Retina (tissue), 1 donor: Measurements from ENCODE around the gene PLA2G12A.

Source experiments
- DNase-seq: peaks from one replicate; pipeline ENCODE4 v3.0.0-alpha.2; 2016

The PLA2G12A gene

DNA sequence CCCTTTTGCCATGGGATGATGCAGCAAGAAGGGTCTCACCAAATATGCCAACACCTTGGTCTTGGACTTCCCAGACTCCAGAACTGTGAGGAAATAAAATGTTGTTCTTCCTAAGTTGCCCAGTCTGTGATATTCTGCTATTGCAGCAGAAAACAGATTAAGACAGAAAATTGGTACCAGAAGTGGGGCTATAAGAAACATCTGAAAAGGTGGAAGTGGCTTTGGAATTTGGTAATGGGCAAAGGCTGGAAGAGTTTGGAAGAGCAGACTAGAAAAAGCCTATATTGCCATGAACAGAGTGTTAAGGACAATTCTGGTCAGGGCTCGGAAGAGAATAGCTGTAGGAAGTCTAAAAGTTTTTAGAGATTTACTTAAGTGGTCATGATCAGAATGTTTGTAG lies 54.0 kb downstream of the PLA2G12A start:
- no peak for DNase-seq

DNA sequence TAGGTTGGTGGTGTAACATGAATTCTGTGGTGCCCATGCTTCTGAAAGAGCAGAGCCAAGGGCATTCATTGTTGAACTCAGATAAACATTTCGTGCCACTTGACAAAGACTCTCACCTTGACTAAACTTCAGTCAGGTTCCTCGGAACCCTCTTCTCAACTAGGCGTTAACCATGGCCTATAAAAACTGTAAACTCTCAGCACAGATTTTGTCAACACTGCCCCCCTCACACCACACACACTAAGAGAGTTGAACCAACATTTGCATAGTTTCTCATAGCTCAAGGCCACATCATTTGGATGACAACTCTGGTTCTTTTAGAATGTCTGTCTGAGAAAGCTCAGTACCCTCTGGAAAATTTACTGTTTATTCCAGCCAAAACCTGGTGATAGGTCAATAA lies 54.7 kb downstream of the PLA2G12A start:
- no peak for DNase-seq

DNA sequence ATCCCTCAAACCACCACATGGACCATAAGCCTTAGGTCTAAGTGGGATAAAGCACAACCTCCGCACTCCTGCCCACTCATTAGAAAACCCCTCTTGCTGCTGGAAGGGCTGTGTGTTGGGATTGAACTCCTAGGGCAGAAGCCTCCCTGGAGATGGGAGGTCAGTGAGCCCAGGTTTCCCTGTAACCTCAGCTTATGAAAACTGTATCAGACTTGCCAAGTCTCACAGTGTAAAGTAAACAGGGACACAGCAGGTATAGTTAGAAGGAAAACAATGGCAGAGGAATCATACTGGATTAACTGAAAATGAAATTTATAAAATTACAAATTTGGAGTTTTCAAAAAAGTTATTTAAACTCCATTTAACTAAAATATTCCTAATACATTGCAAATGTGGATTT lies 56.6 kb downstream of the PLA2G12A start:
- DNase-seq = no peak

DNA sequence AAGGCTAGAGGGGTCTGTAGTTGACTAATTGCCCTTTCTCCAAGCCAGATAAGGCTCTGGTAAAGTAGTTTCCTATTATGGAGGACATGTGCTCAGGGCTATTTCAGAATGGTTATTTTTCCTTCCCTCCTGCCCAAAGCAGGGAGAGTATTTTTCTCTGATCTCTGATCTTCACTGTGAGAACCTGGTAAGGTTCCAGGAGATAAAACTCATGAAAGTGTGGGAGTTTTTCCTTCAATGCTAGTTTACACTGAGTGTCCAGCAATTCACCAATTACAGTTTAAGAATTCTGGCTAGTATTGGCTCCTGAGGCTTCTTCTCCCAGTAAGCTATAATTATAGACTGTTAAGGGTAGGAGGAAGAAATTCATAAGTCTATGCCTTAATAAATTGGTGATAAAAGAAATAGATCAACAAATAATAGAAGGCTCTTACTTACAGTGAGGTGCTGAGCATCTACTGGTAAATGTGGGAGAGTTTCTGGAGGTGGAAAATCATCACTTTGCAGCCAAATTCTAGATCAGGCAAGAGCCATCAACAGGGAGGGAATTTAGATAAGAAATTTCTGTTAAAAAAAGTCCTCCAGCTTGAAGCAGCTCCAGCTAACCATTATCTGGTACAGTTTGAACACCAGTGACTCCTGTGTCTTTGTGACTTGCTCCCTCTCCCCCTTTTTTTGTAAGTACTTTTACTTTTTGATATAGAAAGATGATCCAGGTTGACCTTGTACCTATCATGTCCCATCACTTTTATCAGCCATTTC lies 57.5 kb downstream of the PLA2G12A start:
- DNase-seq = no peak

DNA sequence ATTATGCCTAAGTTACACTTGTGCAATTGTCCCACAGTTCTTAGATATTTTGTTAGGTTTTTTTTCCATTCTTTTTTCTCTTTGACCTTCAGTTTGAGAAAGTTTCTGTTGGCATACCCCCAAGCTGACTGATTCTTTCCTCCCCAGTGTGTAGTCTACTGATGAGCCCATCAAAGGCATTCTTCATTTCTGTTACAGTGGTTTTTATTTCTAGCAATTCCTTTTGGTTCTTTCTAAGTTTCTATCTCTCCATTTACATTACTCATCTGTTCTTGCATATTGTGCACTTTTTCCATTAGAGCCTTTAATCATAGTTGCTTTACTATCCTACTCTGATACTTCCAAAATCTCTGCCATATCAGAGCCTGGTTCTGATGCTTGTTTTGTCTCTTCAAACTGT lies 58.5 kb downstream of the PLA2G12A start:
- DNase-seq = no peak

DNA sequence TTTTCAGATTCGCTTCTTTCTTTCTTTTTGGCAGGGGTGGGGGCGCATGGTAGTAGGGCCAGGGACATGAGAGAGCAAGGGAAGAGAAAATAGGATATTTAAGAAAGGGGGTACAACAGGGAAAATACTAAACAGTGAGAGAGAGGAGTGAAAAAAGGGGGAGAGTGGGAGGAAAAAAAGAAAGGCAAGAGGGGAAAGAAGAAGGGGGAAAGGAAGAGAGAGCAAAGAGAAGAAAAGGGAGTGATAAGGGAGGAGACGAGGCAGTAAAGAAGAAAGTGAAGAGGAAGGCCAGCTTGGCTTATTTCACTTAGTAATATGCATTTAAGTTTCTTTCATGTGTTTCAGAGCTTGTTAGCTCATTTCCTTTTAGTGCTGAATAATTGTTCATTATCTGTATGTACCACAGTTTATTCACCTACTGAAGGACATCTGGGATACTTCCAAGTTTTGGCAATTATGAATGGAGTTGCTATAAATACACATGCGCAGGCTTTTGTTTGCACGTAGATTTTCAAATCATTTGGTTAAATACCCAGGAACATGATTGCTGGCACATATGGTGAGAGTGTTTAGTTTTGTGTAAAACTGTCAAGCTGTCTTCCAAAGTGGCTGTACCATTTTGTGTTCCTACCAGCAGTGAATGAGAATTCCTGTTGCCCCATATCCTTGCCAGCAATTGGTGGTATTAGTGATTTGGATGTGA lies 63.9 kb downstream of the PLA2G12A start:
- DNase-seq = no peak

DNA sequence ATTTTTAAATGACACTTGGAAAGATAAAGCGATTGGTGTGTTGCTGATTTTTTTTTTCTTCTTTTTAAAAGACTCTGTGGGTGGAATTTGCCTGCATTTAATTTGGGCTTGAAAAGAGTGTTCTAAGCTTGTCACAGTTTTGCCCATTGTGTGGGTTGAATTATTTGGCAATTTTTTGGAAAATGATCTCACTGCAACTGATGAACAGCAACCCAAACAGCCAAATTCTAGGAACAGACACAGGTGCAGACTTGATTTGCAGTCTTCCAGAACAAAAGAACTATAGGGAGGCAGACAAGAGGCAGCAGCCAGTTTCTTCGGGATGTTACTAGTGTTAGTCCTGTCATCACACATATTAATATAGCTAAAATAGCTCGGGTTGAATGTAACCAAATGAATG lies 67.1 kb downstream of the PLA2G12A start:
- DNase-seq = no peak

DNA sequence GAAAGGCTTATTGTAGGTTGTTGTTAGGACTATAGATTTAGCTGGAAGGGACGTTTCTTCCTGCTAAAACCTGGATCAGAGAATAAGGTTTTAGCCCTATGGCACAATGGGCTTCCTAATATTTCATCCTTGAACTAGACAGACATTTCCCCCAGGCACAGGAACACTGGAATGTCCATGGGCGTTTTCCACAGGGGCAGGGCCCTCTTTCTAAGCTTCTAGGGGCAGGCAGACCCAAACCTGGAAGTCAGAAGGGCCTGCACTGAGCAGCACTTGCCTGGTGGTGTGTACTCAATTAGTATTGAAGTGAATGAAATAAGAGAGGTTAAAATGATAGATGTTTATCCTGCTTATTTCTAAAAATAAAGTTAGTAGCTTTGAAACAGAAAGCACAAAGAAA lies 67.8 kb downstream of the PLA2G12A start:
- DNase-seq = no peak
